GM21423 (cell line): ENCODE results near the gene LAMC3.

Source experiments
- ATAC-seq: cut with Tn5 transposase; IDR thresholded peaks from one replicate; pipeline ENCODE4 v1.9.1; 2021; ENCODE audit warnings: mild to moderate bottlenecking, moderate library complexity; ENCODE audit not compliant: unreplicated experiment

The LAMC3 gene

GRCh38 chr9:130977811-130978221 is 31.2 kb upstream of the LAMC3 start:
- ATAC-seq: no peak

GRCh38 chr9:130979591-130980385 is 29.2 kb upstream of the LAMC3 start:
- ATAC-seq: no peak

GRCh38 chr9:130980526-130980925 is 28.4 kb upstream of the LAMC3 start:
- no peak for ATAC-seq

- ATAC-seq: no peak
These were observed 27.8 kb upstream of the LAMC3 start for GRCh38 chr9:130981002-130981755.

- ATAC-seq: no peak
These were observed 27.2 kb upstream of the LAMC3 start for GRCh38 chr9:130981756-130982137.

- ATAC-seq: no peak
These were observed 26.2 kb upstream of the LAMC3 start for GRCh38 chr9:130982636-130983358.

GRCh38 chr9:130983359-130983670 is 25.7 kb upstream of the LAMC3 start:
- no peak for ATAC-seq

- no peak for ATAC-seq
These were observed 25.0 kb upstream of the LAMC3 start for GRCh38 chr9:130983970-130984369.

- ATAC-seq: no peak
These were observed 24.5 kb upstream of the LAMC3 start for GRCh38 chr9:130984521-130984920.

GRCh38 chr9:130985029-130985428 is 23.9 kb upstream of the LAMC3 start:
- ATAC-seq: no peak

GRCh38 chr9:130985606-130986162 is 23.3 kb upstream of the LAMC3 start:
- no peak for ATAC-seq

GRCh38 chr9:130986356-130986965 is 22.5 kb upstream of the LAMC3 start:
- no peak for ATAC-seq

GRCh38 chr9:130987054-130987453 is 21.9 kb upstream of the LAMC3 start:
- ATAC-seq: no peak

- no peak for ATAC-seq
These were observed 21.1 kb upstream of the LAMC3 start for GRCh38 chr9:130987738-130988399.

GRCh38 chr9:130988400-130988747 is 20.6 kb upstream of the LAMC3 start:
- no peak for ATAC-seq

GRCh38 chr9:130988905-130989304 is 20.1 kb upstream of the LAMC3 start:
- no peak for ATAC-seq

GRCh38 chr9:130989391-130989790 is 19.6 kb upstream of the LAMC3 start:
- ATAC-seq: no peak

GRCh38 chr9:130989891-130990290 is 19.1 kb upstream of the LAMC3 start:
- ATAC-seq: no peak

GRCh38 chr9:130990306-130990977 is 18.5 kb upstream of the LAMC3 start:
- no peak for ATAC-seq
